HL-60/S4 (cell line): ENCODE data around the gene LCN12.

Source experiments
- in situ Hi-C: fragments of 300-500 bp; cut with MboI; formaldehyde crosslinking; loops from 2 replicates; pipeline ENCODE4 v1.14.3; 2022; ENCODE audit warnings: low sequenced_read_pairs

Gene LCN12

DNA sequence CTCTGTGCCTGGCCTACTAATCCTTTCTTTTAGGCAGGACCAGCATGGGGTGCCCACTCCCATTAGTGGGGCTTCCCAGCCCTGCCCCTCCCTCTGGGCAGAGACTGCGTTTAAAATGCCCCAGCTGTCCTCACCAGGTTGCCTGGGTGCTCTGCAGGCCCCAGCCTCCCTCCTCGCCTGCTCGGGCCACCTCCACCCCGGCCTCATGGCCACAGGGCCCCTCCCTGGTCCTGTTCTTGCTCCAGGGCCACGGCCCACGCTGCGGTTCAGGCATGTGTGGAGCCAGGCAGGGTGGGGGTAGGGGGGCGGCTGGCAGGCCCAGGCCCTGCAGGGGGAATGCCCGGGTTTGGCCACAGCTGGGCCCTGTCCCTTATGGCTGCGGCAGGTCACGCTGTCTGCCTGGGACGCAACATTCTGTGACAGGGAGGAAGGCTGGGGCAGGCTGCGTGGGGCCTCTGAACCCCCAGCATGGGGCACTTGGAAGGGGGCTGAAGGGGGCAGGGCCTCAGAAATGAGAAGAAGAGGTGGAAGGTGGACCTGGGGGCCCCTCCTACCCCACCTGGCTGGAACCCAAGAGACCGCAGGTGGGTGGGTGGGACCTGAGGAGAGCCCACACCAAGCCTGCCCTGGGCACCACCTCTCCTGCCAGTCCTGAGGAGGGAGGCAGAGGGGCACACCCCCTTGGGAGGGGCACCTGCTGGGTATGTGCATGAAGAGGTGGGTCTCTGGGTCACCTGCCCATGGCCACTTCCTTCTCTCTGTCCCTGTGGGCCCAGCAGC is at the start of gene LCN12:
TSS of gene LCN12 (plus strand) at position 733 of the 780 bp plus-strand sequence. CDS start 55 bp downstream, outside the sequence.
- in situ Hi-C loops, result no loop called here

GRCh38 chr9:136903041-136903554 is 49.0 kb upstream of the LCN12 start:
- in situ Hi-C loops, result no loop called here

DNA sequence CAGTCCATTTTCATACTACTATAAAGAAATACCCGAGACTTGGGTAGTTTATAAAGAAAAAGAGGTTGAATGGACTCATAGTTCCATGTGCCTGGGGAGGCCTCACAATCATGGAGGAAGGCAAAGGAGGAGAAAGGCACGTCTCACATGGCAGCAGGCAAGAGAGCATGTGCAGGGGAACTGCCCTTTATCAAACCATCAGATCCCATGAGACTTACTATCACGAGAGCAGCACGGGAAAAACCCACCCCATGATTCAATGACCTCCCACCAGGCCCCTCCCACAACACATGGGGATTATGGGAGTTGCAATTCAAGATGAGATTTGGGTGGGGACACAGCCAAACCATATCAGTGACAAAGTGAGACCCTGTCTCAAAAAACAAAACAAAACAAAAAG is 45.8 kb upstream of the LCN12 start:
- in situ Hi-C loops, result no loop called here

- in situ Hi-C loops, result no loop called here
Observed at GRCh38 chr9:136907011-136907914, 44.8 kb upstream of the LCN12 start.

DNA sequence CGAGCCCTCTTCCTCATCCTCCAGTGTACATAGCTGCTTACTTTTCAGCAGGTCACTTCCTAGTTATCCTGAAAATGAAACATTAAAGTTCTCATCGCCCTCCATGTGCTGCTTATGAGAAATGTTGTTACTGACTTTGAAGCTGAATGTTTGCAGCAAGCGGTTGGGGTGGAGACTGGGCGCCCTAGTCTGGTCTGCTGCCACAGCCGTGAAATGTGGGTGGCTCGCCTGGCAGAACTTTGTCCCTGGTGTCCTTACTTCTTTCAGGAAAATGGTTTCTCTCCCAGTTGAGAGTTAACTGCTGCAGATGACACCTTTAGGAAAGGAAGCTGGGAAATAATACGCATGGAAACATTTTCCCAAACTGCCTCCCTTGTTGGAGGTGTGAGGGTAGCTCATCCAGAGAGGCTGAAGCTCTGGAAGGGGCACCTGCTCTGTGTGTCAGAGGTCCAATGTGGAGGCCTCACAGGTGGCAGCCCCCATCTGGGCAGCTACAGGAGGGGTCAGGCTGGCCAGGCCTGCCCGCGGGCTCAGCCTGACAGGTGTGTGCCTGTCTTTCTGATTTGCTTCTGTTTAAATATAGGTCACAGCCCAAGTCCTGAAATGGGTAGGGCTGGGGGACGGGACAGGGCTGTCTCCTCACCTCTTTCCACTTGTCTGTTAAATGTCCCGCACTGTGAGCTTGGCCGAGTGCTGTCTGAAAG is 41.7 kb upstream of the LCN12 start:
- in situ Hi-C loops, result no loop called here

GRCh38 chr9:136910901-136911245 is 41.2 kb upstream of the LCN12 start:
- in situ Hi-C loops, result no loop called here

DNA sequence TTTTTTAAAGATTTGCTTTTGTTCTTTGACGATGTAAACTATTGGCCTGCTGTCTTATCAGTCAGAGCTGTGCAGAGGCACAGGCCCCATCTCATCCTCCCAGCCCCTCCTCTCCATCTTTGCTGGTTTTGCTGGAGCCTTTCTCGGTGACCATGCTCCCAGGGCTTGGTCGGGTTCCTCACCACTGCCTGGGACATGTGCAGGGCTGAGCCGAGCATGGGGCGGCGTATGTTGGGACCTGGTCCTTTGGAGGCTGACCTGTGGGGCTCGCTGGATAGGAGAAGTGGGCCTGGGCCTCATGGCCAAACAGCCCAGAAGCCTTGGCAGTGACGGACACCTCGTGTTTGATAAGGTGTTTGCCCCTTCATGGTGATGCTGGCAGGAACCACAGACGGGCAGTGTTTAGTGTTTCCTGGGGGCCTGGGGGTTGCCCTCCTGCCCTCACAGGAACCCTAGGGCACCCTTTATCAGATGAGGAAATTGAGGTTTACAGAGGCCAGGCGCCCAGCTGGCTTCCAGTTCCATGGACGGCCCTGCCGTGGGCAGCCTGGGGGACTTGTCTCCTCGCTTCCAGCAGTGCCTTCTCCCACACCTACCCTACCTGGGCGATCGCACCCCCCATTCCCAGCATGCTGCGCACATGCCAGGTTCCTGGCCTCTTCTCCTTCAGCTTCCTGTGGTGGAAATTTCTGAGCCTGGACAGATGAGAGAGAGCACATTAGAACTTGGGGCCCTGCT is 38.2 kb upstream of the LCN12 start:
- in situ Hi-C loops, result no loop called here

DNA sequence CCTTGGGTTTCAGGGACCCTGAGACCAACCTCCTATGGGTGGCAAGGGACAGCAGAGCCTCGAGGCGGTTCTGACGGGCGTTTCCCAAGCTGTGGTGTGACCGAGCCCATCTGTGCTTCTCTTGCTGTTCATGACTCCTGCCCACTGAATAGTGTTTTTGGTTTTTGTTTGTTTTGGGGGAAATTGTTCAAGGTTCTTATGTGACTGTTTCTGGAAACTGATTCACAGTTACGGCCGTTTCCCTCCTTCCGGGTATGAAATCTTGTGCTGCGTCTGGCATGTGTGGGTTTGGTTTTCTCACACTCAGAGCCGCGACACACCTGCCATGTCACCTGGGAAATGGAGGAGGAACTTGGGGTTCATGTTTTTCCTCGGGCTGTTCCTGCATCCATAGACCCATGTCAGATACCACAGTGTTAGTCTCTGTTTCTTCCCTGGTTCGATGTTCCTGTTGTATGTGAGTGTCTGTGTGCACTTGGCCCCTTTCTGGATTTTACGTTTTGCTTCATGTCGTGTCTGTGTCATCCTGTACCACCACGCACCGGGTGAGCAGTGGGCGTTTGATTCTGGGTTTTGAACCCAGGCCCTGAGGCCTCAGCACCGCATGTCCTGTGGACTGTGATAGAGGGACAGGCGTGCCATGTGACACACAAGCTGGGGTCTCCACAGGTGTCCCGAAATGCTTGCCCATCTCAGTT is 36.3 kb upstream of the LCN12 start:
- in situ Hi-C loops, result no loop called here

GRCh38 chr9:136916330-136917184 is 35.5 kb upstream of the LCN12 start:
- in situ Hi-C loops, result no loop called here

GRCh38 chr9:136917902-136918301 is 34.2 kb upstream of the LCN12 start:
- in situ Hi-C loops, result no loop called here

- in situ Hi-C loops, result no loop called here
Observed at GRCh38 chr9:136920069-136920468, 32.0 kb upstream of the LCN12 start.

- in situ Hi-C loops, result no loop called here
Observed at GRCh38 chr9:136920734-136921231, 31.3 kb upstream of the LCN12 start.

GRCh38 chr9:136921307-136921706 is 30.8 kb upstream of the LCN12 start:
- in situ Hi-C loops, result no loop called here

DNA sequence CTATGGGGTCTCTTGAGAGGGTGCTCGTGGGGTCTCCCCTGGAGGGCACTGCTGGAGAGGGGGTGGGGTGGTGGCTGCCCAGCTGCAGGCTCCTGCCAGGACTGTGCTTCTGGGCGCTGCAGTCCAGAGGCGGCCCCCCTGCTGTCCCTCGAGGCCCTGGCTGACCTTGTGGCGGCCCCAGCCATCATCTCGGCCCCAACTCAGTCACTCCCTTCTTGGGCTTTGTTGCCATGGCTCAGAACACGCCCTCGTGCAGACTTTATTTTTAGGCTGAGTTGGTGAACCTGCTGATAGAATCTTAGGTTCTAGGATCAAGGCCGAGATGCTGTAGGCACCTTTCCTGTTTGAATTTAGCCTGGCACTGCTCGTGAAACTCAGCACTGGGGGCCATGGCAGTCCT is 30.4 kb upstream of the LCN12 start:
- in situ Hi-C loops, result no loop called here

- in situ Hi-C loops, result no loop called here
Observed at GRCh38 chr9:136922540-136922939, 29.5 kb upstream of the LCN12 start.

DNA sequence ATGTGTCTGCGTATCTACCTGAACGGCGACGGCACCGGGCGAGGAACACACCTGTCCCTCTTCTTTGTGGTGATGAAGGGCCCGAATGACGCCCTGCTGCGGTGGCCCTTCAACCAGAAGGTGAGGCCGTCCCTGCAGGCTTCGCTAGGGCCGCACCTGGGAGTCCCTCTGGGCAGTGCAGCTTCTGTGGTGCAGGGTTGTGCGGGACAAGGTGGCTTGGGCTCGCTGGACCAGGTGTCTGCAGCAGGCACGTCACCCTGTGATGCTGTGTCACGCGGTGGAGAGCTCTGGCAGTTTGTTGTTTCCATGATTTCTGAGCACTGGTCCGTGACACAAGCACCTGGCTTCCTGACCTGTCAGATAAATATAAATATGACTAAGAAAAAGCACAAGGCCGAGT is 28.2 kb upstream of the LCN12 start:
- in situ Hi-C loops, result no loop called here

GRCh38 chr9:136925414-136926153 is 26.5 kb upstream of the LCN12 start:
- in situ Hi-C loops, result no loop called here

GRCh38 chr9:136926154-136926704 is 25.8 kb upstream of the LCN12 start:
- in situ Hi-C loops, result no loop called here
